Measurements from ENCODE around the gene PSMA5.
"Not testable (repeated sequence)": the region's sequence is repeated elsewhere in the genome, so short reads cannot be mapped to it uniquely, and the experiment has no call there.

Gene PSMA5

GRCh38 chr1:109457819-109458218 is 31.6 kb upstream of the PSMA5 start:
- Histone ChIP-seq H3K4me1 (ENCODE audit: control insufficient read depth, insufficient read depth, low read length) (no peaks in the 10 kb centered on the region), H3K27me3 (ENCODE audit: control insufficient read depth, insufficient read depth, low read length) (no peaks in the 10 kb centered on the region)

GRCh38 chr1:109454497-109455133 is 28.4 kb upstream of the PSMA5 start:
- peaks cover 3% of the 10 kb centered on the region for H3K9me3 ChIP-seq (ENCODE audit: control insufficient read depth, insufficient read depth, low read length)
- H3K36me3 ChIP-seq (ENCODE audit: control insufficient read depth, insufficient read depth, low read length), result no peaks in the 10 kb centered on the region
- no peaks in the 10 kb centered on the region for H3K27me3 ChIP-seq (ENCODE audit: control insufficient read depth, insufficient read depth, low read length)
- no peak overlapping the region for H3K9ac ChIP-seq (ENCODE audit: low read depth, low read length)
- no peaks in the 10 kb centered on the region for H3K4me1 ChIP-seq (ENCODE audit: control insufficient read depth, insufficient read depth, low read length)
- no peak overlapping the region for H3K4me3 ChIP-seq (ENCODE audit: low read depth, low read length)

More at GRCh38 chr1:109457819-109458218, 31.6 kb upstream of the PSMA5 start:
- H3K36me3 ChIP-seq (ENCODE audit: control insufficient read depth, insufficient read depth, low read length), result no peaks in the 10 kb centered on the region
- peaks cover 3% of the 10 kb centered on the region for H3K9me3 ChIP-seq (ENCODE audit: control insufficient read depth, insufficient read depth, low read length)
- no peak overlapping the region for H3K9ac ChIP-seq (ENCODE audit: low read depth, low read length)
- no peak overlapping the region for H3K4me3 ChIP-seq (ENCODE audit: low read depth, low read length)

- Histone ChIP-seq H3K36me3 (ENCODE audit: control insufficient read depth, insufficient read depth, low read length) (no peaks in the 10 kb centered on the region), H3K27me3 (ENCODE audit: control insufficient read depth, insufficient read depth, low read length) (no peaks in the 10 kb centered on the region), H3K9ac (ENCODE audit: low read depth, low read length) (no peak overlapping the region), H3K9me3 (ENCODE audit: control insufficient read depth, insufficient read depth, low read length) (no peaks in the 10 kb centered on the region), H3K4me1 (ENCODE audit: control insufficient read depth, insufficient read depth, low read length) (no peaks in the 10 kb centered on the region), H3K4me3 (ENCODE audit: low read depth, low read length) (no peak overlapping the region)
These were observed 21.3 kb upstream of the PSMA5 start for GRCh38 chr1:109447524-109447923.

- not testable (repeated sequence) for H3K36me3 ChIP-seq (ENCODE audit: control insufficient read depth, insufficient read depth, low read length); H3K9me3 ChIP-seq (ENCODE audit: control insufficient read depth, insufficient read depth, low read length); H3K9ac ChIP-seq (ENCODE audit: low read depth, low read length); H3K4me3 ChIP-seq (ENCODE audit: low read depth, low read length); H3K4me1 ChIP-seq (ENCODE audit: control insufficient read depth, insufficient read depth, low read length); H3K27me3 ChIP-seq (ENCODE audit: control insufficient read depth, insufficient read depth, low read length)
These were observed 19.9 kb upstream of the PSMA5 start for GRCh38 chr1:109445949-109446695.

GRCh38 chr1:109444346-109444745 is 18.1 kb upstream of the PSMA5 start:
- H3K9me3 ChIP-seq (ENCODE audit: control insufficient read depth, insufficient read depth, low read length), result no peaks in the 10 kb centered on the region
- no peaks in the 10 kb centered on the region for H3K36me3 ChIP-seq (ENCODE audit: control insufficient read depth, insufficient read depth, low read length)
- H3K4me3 ChIP-seq (ENCODE audit: low read depth, low read length), result no peak overlapping the region
- no peaks in the 10 kb centered on the region for H3K27me3 ChIP-seq (ENCODE audit: control insufficient read depth, insufficient read depth, low read length)
- H3K9ac ChIP-seq (ENCODE audit: low read depth, low read length), result no peak overlapping the region
- H3K4me1 ChIP-seq (ENCODE audit: control insufficient read depth, insufficient read depth, low read length), result no peaks in the 10 kb centered on the region

GRCh38 chr1:109443476-109443875 is 17.2 kb upstream of the PSMA5 start:
- no peak overlapping the region for H3K9ac ChIP-seq (ENCODE audit: low read depth, low read length)
- no peaks in the 10 kb centered on the region for H3K9me3 ChIP-seq (ENCODE audit: control insufficient read depth, insufficient read depth, low read length)
- no peaks in the 10 kb centered on the region for H3K27me3 ChIP-seq (ENCODE audit: control insufficient read depth, insufficient read depth, low read length)
- H3K4me1 ChIP-seq (ENCODE audit: control insufficient read depth, insufficient read depth, low read length), result no peaks in the 10 kb centered on the region
- no peaks in the 10 kb centered on the region for H3K36me3 ChIP-seq (ENCODE audit: control insufficient read depth, insufficient read depth, low read length)
- no peak overlapping the region for H3K4me3 ChIP-seq (ENCODE audit: low read depth, low read length)

GRCh38 chr1:109441069-109441468 is 14.8 kb upstream of the PSMA5 start:
- H3K9me3 ChIP-seq (ENCODE audit: control insufficient read depth, insufficient read depth, low read length), result no peaks in the 10 kb centered on the region
- no peak overlapping the region for H3K4me3 ChIP-seq (ENCODE audit: low read depth, low read length)
- H3K36me3 ChIP-seq (ENCODE audit: control insufficient read depth, insufficient read depth, low read length), result no peaks in the 10 kb centered on the region
- H3K9ac ChIP-seq (ENCODE audit: low read depth, low read length), result no peak overlapping the region
- H3K27me3 ChIP-seq (ENCODE audit: control insufficient read depth, insufficient read depth, low read length), result no peaks in the 10 kb centered on the region
- H3K4me1 ChIP-seq (ENCODE audit: control insufficient read depth, insufficient read depth, low read length), result no peaks in the 10 kb centered on the region

GRCh38 chr1:109438798-109439297 is 12.6 kb upstream of the PSMA5 start:
- H3K36me3 ChIP-seq (ENCODE audit: control insufficient read depth, insufficient read depth, low read length), result no peaks in the 10 kb centered on the region

GRCh38 chr1:109434484-109434883 is 8.2 kb upstream of the PSMA5 start:
- Histone ChIP-seq H3K27me3 (ENCODE audit: control insufficient read depth, insufficient read depth, low read length) (no peaks in the 10 kb centered on the region), H3K9me3 (ENCODE audit: control insufficient read depth, insufficient read depth, low read length) (no peaks in the 10 kb centered on the region), H3K4me1 (ENCODE audit: control insufficient read depth, insufficient read depth, low read length) (no peaks in the 10 kb centered on the region), H3K36me3 (ENCODE audit: control insufficient read depth, insufficient read depth, low read length) (no peaks in the 10 kb centered on the region), H3K4me3 (ENCODE audit: low read depth, low read length) (no peak overlapping the region), H3K9ac (ENCODE audit: low read depth, low read length) (no peak overlapping the region)

More at GRCh38 chr1:109438798-109439297, 12.6 kb upstream of the PSMA5 start:
- Histone ChIP-seq H3K9ac (ENCODE audit: low read depth, low read length) (no peak overlapping the region), H3K27me3 (ENCODE audit: control insufficient read depth, insufficient read depth, low read length) (no peaks in the 10 kb centered on the region), H3K4me3 (ENCODE audit: low read depth, low read length) (no peak overlapping the region), H3K4me1 (ENCODE audit: control insufficient read depth, insufficient read depth, low read length) (no peaks in the 10 kb centered on the region), H3K9me3 (ENCODE audit: control insufficient read depth, insufficient read depth, low read length) (no peaks in the 10 kb centered on the region)

GRCh38 chr1:109433322-109433721 is 7.1 kb upstream of the PSMA5 start:
- Histone ChIP-seq H3K27me3 (ENCODE audit: control insufficient read depth, insufficient read depth, low read length) (no peaks in the 10 kb centered on the region), H3K9me3 (ENCODE audit: control insufficient read depth, insufficient read depth, low read length) (no peaks in the 10 kb centered on the region), H3K4me3 (ENCODE audit: low read depth, low read length) (no peak overlapping the region)

GRCh38 chr1:109432336-109432735 is 6.1 kb upstream of the PSMA5 start:
- no peaks in the 10 kb centered on the region for H3K4me1 ChIP-seq (ENCODE audit: control insufficient read depth, insufficient read depth, low read length)
- no peak overlapping the region for H3K4me3 ChIP-seq (ENCODE audit: low read depth, low read length)
- H3K9me3 ChIP-seq (ENCODE audit: control insufficient read depth, insufficient read depth, low read length), result no peaks in the 10 kb centered on the region
- H3K36me3 ChIP-seq (ENCODE audit: control insufficient read depth, insufficient read depth, low read length), result no peaks in the 10 kb centered on the region
- no peaks in the 10 kb centered on the region for H3K27me3 ChIP-seq (ENCODE audit: control insufficient read depth, insufficient read depth, low read length)
- no peak overlapping the region for H3K9ac ChIP-seq (ENCODE audit: low read depth, low read length)

More at GRCh38 chr1:109433322-109433721, 7.1 kb upstream of the PSMA5 start:
- Histone ChIP-seq H3K36me3 (ENCODE audit: control insufficient read depth, insufficient read depth, low read length) (no peaks in the 10 kb centered on the region), H3K4me1 (ENCODE audit: control insufficient read depth, insufficient read depth, low read length) (no peaks in the 10 kb centered on the region), H3K9ac (ENCODE audit: low read depth, low read length) (no peak overlapping the region)

GRCh38 chr1:109427171-109427467 is 871 bp upstream of the PSMA5 start:
- Histone ChIP-seq H3K9me3 (ENCODE audit: control insufficient read depth, insufficient read depth, low read length) (no peaks in the 10 kb centered on the region), H3K36me3 (ENCODE audit: control insufficient read depth, insufficient read depth, low read length) (no peaks in the 10 kb centered on the region), H3K4me3 (ENCODE audit: low read depth, low read length) (peak overlapping the region; percentile 68), H3K9ac (ENCODE audit: low read depth, low read length) (peak overlapping the region; percentile 70), H3K27me3 (ENCODE audit: control insufficient read depth, insufficient read depth, low read length) (no peaks in the 10 kb centered on the region), H3K4me1 (ENCODE audit: control insufficient read depth, insufficient read depth, low read length) (no peaks in the 10 kb centered on the region)

All from iPS-15b (cell line).